Measurements from ENCODE around the gene DCLRE1A.

DNA sequence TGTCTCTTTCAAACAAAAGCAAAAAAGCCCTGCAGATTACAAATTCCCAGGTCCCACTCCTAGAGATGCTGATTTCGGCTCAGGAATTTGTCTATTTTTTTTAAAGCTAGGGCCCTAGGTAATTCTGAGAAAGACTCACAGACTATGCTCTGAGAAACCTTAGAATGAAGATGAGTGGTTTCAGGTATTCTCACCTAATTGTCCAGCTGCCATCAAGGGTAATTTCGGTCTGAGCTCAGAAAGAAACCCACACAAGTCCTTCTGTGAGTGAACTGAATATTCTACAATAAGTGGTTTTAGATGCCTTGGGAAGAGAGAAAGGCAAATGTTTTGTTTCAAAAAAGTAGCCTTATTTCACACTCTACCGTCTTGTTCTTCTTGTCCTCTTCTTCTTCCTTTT is 45.7 kb downstream of the DCLRE1A start:
- no peak for TF ChIP-seq CTCF (IDR thresholded peaks at IDR 0.05)
- no peak for TF ChIP-seq POLR2AphosphoS5 (IDR thresholded peaks at IDR 0.05)
- no peak for TF ChIP-seq POLR2A (IDR thresholded peaks at IDR 0.05)
- no peak for TF ChIP-seq EP300 (IDR thresholded peaks at IDR 0.05)

Measured in upper lobe of left lung (tissue), 4 donors.